SH-SY5Y (cell line): ENCODE data around the gene CEMIP.

Experiments used
- GATA2 ChIP-seq: IDR thresholded peaks from 2 replicates; pipeline ENCODE4 v1.6.1; 2011; ENCODE audit warnings: mild to moderate bottlenecking, low read depth, low read length
- GATA3 ChIP-seq: IDR thresholded peaks from 2 replicates; pipeline ENCODE4 v1.6.1; 2011; ENCODE audit warnings: low read depth, mild to moderate bottlenecking, low read length, moderate library complexity

DNA sequence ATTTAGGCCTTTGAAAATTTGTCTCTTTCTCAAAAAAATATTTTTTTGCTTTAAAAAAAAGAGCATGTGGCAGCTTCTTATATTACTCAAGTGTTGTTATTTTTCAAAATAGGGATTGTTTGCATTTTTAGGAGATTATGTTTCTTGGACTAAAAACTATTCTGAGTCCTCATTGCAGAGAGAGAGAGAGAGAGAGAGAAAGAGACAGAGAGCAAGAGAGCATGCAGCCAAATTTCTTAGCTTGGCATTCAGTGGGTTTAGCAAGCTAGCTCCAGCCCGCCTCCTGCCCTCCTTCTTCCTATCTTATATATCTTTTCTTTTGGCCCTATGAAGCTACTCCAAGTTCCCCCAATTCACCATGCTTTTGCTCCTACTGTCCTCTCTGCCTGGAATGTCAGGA, 55.7 kb downstream of the CEMIP start:
- TF ChIP-seq GATA2 (no peak), GATA3 (no peak)
